Panc1 (cell line): ENCODE measurements around the gene PEF1.

ENCODE experiments used
- POLR2AphosphoS5 ChIP-seq: IDR thresholded peaks from 2 replicates; pipeline ENCODE4 v1.6.1; 2012; ENCODE audit warnings: mild to moderate bottlenecking, low read depth, low read length, moderate library complexity
- TCF7L2 ChIP-seq: IDR thresholded peaks from 2 replicates; pipeline ENCODE4 v1.6.1; 2011; ENCODE audit warnings: mild to moderate bottlenecking, low read depth, low read length, inconsistent platforms
- TF ChIP-seq, protein P1 (sequence below): fragments of 450-650 bp; IDR thresholded peaks from 2 replicates; pipeline ENCODE4 v1.5.1; 2017; ENCODE audit warnings: mild to moderate bottlenecking

GRCh38 chr1:31674626-31675025, 29.9 kb upstream of the PEF1 start:
- TF ChIP-seq, protein P1, sequence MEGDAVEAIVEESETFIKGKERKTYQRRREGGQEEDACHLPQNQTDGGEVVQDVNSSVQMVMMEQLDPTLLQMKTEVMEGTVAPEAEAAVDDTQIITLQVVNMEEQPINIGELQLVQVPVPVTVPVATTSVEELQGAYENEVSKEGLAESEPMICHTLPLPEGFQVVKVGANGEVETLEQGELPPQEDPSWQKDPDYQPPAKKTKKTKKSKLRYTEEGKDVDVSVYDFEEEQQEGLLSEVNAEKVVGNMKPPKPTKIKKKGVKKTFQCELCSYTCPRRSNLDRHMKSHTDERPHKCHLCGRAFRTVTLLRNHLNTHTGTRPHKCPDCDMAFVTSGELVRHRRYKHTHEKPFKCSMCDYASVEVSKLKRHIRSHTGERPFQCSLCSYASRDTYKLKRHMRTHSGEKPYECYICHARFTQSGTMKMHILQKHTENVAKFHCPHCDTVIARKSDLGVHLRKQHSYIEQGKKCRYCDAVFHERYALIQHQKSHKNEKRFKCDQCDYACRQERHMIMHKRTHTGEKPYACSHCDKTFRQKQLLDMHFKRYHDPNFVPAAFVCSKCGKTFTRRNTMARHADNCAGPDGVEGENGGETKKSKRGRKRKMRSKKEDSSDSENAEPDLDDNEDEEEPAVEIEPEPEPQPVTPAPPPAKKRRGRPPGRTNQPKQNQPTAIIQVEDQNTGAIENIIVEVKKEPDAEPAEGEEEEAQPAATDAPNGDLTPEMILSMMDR, result no peak
- TF ChIP-seq TCF7L2 (no peak), POLR2AphosphoS5 (no peak)
